Gastroesophageal sphincter (tissue), 4 donors: ENCODE measurements around the gene RAP1GDS1. TPM values are rescaled to one million over a fixed set of nuclear protein-coding genes. Genes with fewer than 3 reads are reported as not detected.

Source experiments
- ATAC-seq: fragments of 150-250 bp; one replicate; pipeline ENCODE4 v1.9.1; 2016; ENCODE audit warnings: mild to moderate bottlenecking, moderate library complexity
- H3K27ac ChIP-seq, 4 donors: fragments of 200-600 bp; sonication (generic) in 3 of 4; 1 replicate in 3 of 4; 2 replicates in 1 of 4; pipeline ENCODE4 v1.5.1; 2016 to 2019
- H3K27me3 ChIP-seq: fragments of 200-600 bp; sonication (generic); one replicate; pipeline ENCODE4 v1.5.1; 2019
- H3K36me3 ChIP-seq, 2 donors: fragments of 200-600 bp; sonication (generic); one replicate each; pipeline ENCODE4 v1.5.1; 2019; ENCODE audit warnings: control low read depth in 1 of 2
- H3K4me1 ChIP-seq, 3 donors: fragments of 200-600 bp; sonication (generic); 1 replicate in 2 of 3; 2 replicates in 1 of 3; pipeline ENCODE4 v1.5.1; 2016 to 2019; ENCODE audit warnings: control low read depth in 2 of 3
- H3K4me3 ChIP-seq, 2 donors: fragments of 200-600 bp; sonication (generic); one replicate each; pipeline ENCODE4 v1.5.1; 2019; ENCODE audit warnings: mild to moderate bottlenecking in 1 of 2, moderate library complexity in 1 of 2
- H3K9me3 ChIP-seq, 3 donors: fragments of 200-600 bp; sonication (generic); one replicate each; pipeline ENCODE4 v1.5.1; 2017 to 2019; ENCODE audit warnings: control low read depth in 2 of 3
- EP300 ChIP-seq: sonication (generic); formaldehyde crosslinking; IDR thresholded peaks from one replicate; pipeline ENCODE4 v1.6.1; 2017; ENCODE audit warnings: antibody characterized with exemption, mild to moderate bottlenecking
- POLR2A ChIP-seq, 2 donors: fragments of 450-650 bp; IDR thresholded peaks; one replicate each; pipeline ENCODE4 v1.6.1; 2017; ENCODE audit warnings: antibody characterized with exemption in 2 of 2, mild to moderate bottlenecking in 2 of 2, moderate library complexity in 1 of 2
- POLR2AphosphoS5 ChIP-seq: sonication (generic); formaldehyde crosslinking; IDR thresholded peaks from one replicate; pipeline ENCODE4 v1.6.1; 2017; ENCODE audit warnings: antibody characterized with exemption
- WGBS, 2 donors: methylation state at CpG; one replicate each; pipeline ENCODE4 v1.1.5; 2018; ENCODE audit warnings: low coverage in 1 of 2; 5-methylcytosine and 5-hydroxymethylcytosine counted together
- total RNA-seq, 4 donors: library from RNA; depleted of rRNA; stranded (reverse); fragments of >200 nt; gene quantifications; one replicate each; pipeline ENCODE4 v1.1.0, GENCODE V29; 2016
- TF ChIP-seq, protein P1 (sequence below), 4 experiments: fragments of 200-600 bp in 2 of 4; fragments of 450-650 bp in 2 of 4; sonication (generic) in 1 of 4; IDR thresholded peaks; one replicate each; pipeline ENCODE4 v1.5.1; 2017 to 2019; ENCODE audit warnings: antibody characterized with exemption in 4 of 4, mild to moderate bottlenecking in 2 of 4, moderate library complexity in 2 of 4

Gene RAP1GDS1
- total RNA-seq, 4 donors from 2014 or later, result 30.9 to 46.1 (median 40.5) TPM

- Histone ChIP-seq H3K4me1 (no peaks in the 10 kb centered on the region), H3K4me3 (no peak overlapping the region), H3K27me3 (no peaks in the 10 kb centered on the region), H3K36me3 (peaks cover 0 to 18% of the 10 kb centered on the region in 2 donors), H3K9me3 (no peaks in the 10 kb centered on the region), H3K27ac (no peak overlapping the region)
- TF ChIP-seq EP300 (no peak), POLR2A (IDR thresholded peaks at IDR 0.05) (no peak), POLR2AphosphoS5 (no peak)
- TF ChIP-seq, protein P1, sequence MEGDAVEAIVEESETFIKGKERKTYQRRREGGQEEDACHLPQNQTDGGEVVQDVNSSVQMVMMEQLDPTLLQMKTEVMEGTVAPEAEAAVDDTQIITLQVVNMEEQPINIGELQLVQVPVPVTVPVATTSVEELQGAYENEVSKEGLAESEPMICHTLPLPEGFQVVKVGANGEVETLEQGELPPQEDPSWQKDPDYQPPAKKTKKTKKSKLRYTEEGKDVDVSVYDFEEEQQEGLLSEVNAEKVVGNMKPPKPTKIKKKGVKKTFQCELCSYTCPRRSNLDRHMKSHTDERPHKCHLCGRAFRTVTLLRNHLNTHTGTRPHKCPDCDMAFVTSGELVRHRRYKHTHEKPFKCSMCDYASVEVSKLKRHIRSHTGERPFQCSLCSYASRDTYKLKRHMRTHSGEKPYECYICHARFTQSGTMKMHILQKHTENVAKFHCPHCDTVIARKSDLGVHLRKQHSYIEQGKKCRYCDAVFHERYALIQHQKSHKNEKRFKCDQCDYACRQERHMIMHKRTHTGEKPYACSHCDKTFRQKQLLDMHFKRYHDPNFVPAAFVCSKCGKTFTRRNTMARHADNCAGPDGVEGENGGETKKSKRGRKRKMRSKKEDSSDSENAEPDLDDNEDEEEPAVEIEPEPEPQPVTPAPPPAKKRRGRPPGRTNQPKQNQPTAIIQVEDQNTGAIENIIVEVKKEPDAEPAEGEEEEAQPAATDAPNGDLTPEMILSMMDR (IDR thresholded peaks at IDR 0.05), result no peak
- no peak for ATAC-seq
- WGBS, 2 donors, result 60% methylated on average over 2 of the region's 2 CpGs; no CpG with 5 or more reads in 1 of the 2 donors
Observed at GRCh38 chr4:98341309-98341708, 80.1 kb downstream of the RAP1GDS1 start.

DNA sequence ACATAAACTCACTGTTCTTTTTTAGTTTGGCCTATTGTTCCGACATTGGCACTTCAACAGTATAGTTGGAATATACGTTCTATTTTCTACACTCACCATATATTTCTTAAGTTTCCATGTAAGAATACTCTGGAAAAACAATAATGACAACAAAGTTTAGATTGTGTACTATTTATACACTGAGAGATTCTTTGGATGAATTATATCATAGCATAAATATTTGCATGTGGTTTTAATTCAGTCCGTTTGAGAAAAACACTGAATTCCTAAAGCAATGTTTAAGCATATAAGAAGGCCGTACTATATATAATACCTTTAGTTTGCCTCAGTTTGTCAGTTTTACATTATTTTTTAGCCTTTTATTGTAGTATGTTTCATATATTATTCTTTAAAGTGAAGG, 82.4 kb downstream of the RAP1GDS1 start:
- no peak for ATAC-seq
- TF ChIP-seq EP300 (no peak), POLR2A (IDR thresholded peaks at IDR 0.05) (no peak)
- Histone ChIP-seq H3K27me3 (no peaks in the 10 kb centered on the region), H3K36me3 (peaks cover 0 to 21% of the 10 kb centered on the region in 2 donors), H3K4me1 (no peaks in the 10 kb centered on the region), H3K4me3 (no peak overlapping the region), H3K27ac (no peak overlapping the region), H3K9me3 (no peaks in the 10 kb centered on the region)
- WGBS, 2 donors, result 81 to 87% methylated on average over 4 of the region's 4 CpGs

DNA sequence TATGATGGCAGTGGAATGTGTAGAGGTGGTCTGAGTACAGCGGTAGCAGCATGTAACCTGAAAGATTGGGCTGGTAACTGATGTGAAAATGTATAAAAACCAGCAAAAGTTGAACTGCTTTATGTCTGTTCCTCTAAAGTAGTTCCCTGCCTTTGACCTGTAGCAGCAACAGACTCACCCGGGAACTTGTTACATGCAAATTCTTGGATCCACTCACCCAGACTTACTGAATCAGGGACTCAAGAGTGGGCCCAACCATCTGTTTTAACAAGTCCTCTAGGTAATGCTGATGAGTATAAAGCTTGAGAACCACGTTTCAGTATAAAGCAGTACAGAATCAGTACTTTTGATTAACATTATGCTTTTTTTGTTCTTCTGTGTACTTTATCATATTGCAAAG, 84.7 kb downstream of the RAP1GDS1 start:
- 76 to 77% methylated on average over 3 of the region's 3 CpGs for WGBS, 2 donors
- no peak overlapping the region for H3K4me3 ChIP-seq
- H3K36me3 ChIP-seq, result peaks cover 0 to 21% of the 10 kb centered on the region in 2 donors
- no peaks in the 10 kb centered on the region for H3K27me3 ChIP-seq
- H3K9me3 ChIP-seq, result no peaks in the 10 kb centered on the region
- TF ChIP-seq POLR2AphosphoS5 (no peak), EP300 (no peak), POLR2A (IDR thresholded peaks at IDR 0.05) (no peak)
- TF ChIP-seq, protein P1 (IDR thresholded peaks at IDR 0.05), result no peak
- no peak overlapping the region for H3K27ac ChIP-seq
- ATAC-seq, result no peak
- no peaks in the 10 kb centered on the region for H3K4me1 ChIP-seq

DNA sequence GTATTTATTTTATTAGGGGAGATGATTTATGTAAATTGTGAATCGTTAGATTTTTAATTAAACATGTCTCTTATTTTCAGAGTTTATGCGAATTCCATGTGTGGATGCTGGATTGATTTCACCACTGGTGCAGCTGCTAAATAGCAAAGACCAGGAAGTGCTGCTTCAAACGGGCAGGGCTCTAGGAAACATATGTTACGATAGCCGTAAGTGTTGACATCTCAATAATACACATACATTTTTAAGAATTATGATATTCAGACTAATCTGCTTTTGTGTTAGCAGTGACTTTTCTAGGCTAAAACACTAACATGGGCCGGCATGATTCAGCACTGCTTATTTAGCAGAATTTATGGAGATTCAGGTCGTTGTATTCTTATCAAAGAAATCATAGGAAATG, 91.2 kb downstream of the RAP1GDS1 start:
- Histone ChIP-seq H3K4me1 (no peaks in the 10 kb centered on the region), H3K27ac (no peak overlapping the region), H3K27me3 (no peaks in the 10 kb centered on the region), H3K36me3 (peaks cover 0 to 10% of the 10 kb centered on the region in 2 donors), H3K4me3 (no peak overlapping the region), H3K9me3 (no peaks in the 10 kb centered on the region)
- 43 to 45% methylated on average over 7 of the region's 7 CpGs for WGBS, 2 donors
- TF ChIP-seq POLR2AphosphoS5 (no peak), EP300 (no peak), POLR2A (IDR thresholded peaks at IDR 0.05) (no peak)
- TF ChIP-seq, protein P1 (IDR thresholded peaks at IDR 0.05), result no peak
- no peak for ATAC-seq

GRCh38 chr4:98352940-98353339, 91.8 kb downstream of the RAP1GDS1 start:
- Histone ChIP-seq H3K36me3 (peaks cover 0 to 10% of the 10 kb centered on the region in 2 donors), H3K9me3 (no peaks in the 10 kb centered on the region), H3K4me1 (no peaks in the 10 kb centered on the region), H3K27me3 (no peaks in the 10 kb centered on the region), H3K4me3 (no peak overlapping the region), H3K27ac (no peak overlapping the region)
- no peak for ATAC-seq
- WGBS, 2 donors, result 74 to 80% methylated on average over 4 of the region's 4 CpGs
- TF ChIP-seq POLR2AphosphoS5 (no peak), EP300 (no peak), POLR2A (IDR thresholded peaks at IDR 0.05) (no peak)
- TF ChIP-seq, protein P1 (IDR thresholded peaks at IDR 0.05), result no peak
